ENCODE data around the gene THSD4. TPM values are rescaled to one million over a fixed set of nuclear protein-coding genes. Genes with fewer than 3 reads are reported as not detected.

THSD4 gene
- total and polyA plus RNA-seq, 2 of the 8 experiments (the other 6 are each of a cell fraction or from before 2014, with no cell fraction given) = 2.5 to 6.2 TPM

GRCh38 chr15:71259866-71260265, 144.6 kb downstream of the THSD4 start:
- Histone ChIP-seq H3K79me2 (ENCODE audit: control insufficient read depth in 1 of 2, insufficient read depth in 2 of 2, low read length in 2 of 2) (no peaks in the 10 kb centered on the region), H3K4me1 (replicated peaks in 1 of 4; ENCODE audit: control insufficient read depth in 3 of 4, insufficient read depth in 4 of 4, low read length in 3 of 4) (peaks cover 0 to 6% (median under 1%) of the 10 kb centered on the region in 4 experiments; a peak in 2 of 7 replicates), H3K14ac (ENCODE audit: insufficient read length) (no peak overlapping the region), H3K4me3 (ENCODE audit: extremely low read depth in 1 of 4, insufficient read depth in 2 of 4, low read depth in 3 of 4, low read length in 4 of 4) (no peak overlapping the region), H4K20me1 (replicated peaks in 1 of 2; ENCODE audit: control insufficient read depth in 1 of 2, insufficient read depth in 2 of 2, low read length in 2 of 2) (no peaks in the 10 kb centered on the region), H2BK12ac (ENCODE audit: low read depth, low read length) (no peak overlapping the region), H3K9me3 (ENCODE audit: insufficient read depth in 2 of 2, low read depth in 1 of 2, low read length in 1 of 2) (peaks cover 0 to 5% of the 10 kb centered on the region in 2 experiments; a peak in 1 of 4 replicates), H2AFZ (ENCODE audit: low read length) (no peak overlapping the region), H3K9ac (replicated peaks in 1 of 4; ENCODE audit: extremely low read depth in 1 of 4, low read depth in 3 of 4, low read length in 3 of 4) (no peak overlapping the region), H3K56ac (replicated peaks; ENCODE audit: insufficient read length, low read depth, low read length) (no peak overlapping the region), H2BK5ac (ENCODE audit: low read depth, low read length) (no peak overlapping the region), H2BK20ac (ENCODE audit: low read length) (no peak overlapping the region), H3K4me2 (ENCODE audit: insufficient read depth in 1 of 2, low read depth in 2 of 2, low read length in 2 of 2) (no peak overlapping the region), H3K79me1 (ENCODE audit: low read depth, low read length) (no peaks in the 10 kb centered on the region), H4K8ac (ENCODE audit: extremely low read depth, insufficient read depth, low read length) (no peak overlapping the region), H2BK15ac (ENCODE audit: low read length) (no peak overlapping the region), H3K36me3 (ENCODE audit: control insufficient read depth in 2 of 4, insufficient read depth in 4 of 4, low read length in 3 of 4) (no peaks in the 10 kb centered on the region), H3K4ac (replicated peaks; ENCODE audit: insufficient read length, low read depth, low read length) (no peak overlapping the region), H4K91ac (replicated peaks; ENCODE audit: insufficient read length, low read length) (no peak overlapping the region), H2AK5ac (ENCODE audit: low read depth, low read length) (no peak overlapping the region), H3K23ac (ENCODE audit: insufficient read length) (no peak overlapping the region), H3K23me2 (ENCODE audit: low read depth, low read length) (no peaks in the 10 kb centered on the region), H3K27me3 (replicated peaks in 1 of 4; ENCODE audit: control insufficient read depth in 3 of 4, extremely low read depth in 1 of 4, insufficient read depth in 3 of 4, low read length in 3 of 4) (no peaks in the 10 kb centered on the region; a peak in 1 of 7 replicates), H2BK120ac (replicated peaks; ENCODE audit: low read depth, low read length) (no peak overlapping the region), H3K27ac (ENCODE audit: low read depth, low read length) (no peak overlapping the region), H4K5ac (ENCODE audit: insufficient read length, low read depth, low read length) (no peak overlapping the region), H3K18ac (ENCODE audit: extremely low read depth, low read length) (no peak overlapping the region)
- DNase-seq (ENCODE audit: low read depth in 1 of 2, low spot score in 2 of 2) (no peak), FAIRE-seq (no peak)
- ChIA-PET POLR2A (ENCODE audit: partially characterized antibody) (no interaction called here), CTCF (ENCODE audit: partially characterized antibody) (interaction anchor here (0.7 to 1.4 kb wide), 5 partner anchors 20 to 369 kb away, joined by 3 to 5 read pairs (median 4); no protein-coding TSS in a partner anchor)
- TF ChIP-seq SUZ12 (IDR thresholded peaks at IDR 0.05; ENCODE audit: low read length) = no peak
- TF ChIP-seq CBX8 (IDR thresholded peaks at IDR 0.05; ENCODE audit: borderline replicate concordance, low read depth, low read length) = no peak
- TF ChIP-seq USF2 (IDR thresholded peaks at IDR 0.05; ENCODE audit: low read length) = no peak
- no peak for TF ChIP-seq E2F6 (IDR thresholded peaks at IDR 0.05)
- 87% methylated on average over 2 of the region's 2 CpGs; no CpG with 5 or more reads in 1 of the 2 experiments for WGBS, 2 experiments (ENCODE audit: extremely low coverage in 1 of 2, insufficient coverage in 1 of 2, insufficient read length in 1 of 2, insufficient replicate concordance in 2 of 2, low coverage in 1 of 2, low lambda C conversion rate in 2 of 2, missing lambda C conversion rate in 1 of 2)

Measured in H1 (cell line).